ENCODE results near the gene KRTAP12-2.
A peak's percentile ranks its signal among the peaks of the same experiment; 100 is the strongest.
"Not testable (repeated sequence)": the region's sequence is repeated elsewhere in the genome, so short reads cannot be mapped to it uniquely, and the experiment has no call there.

KRTAP12-2 gene

GRCh38 chr21:44702111-44702972, 35.6 kb upstream of the KRTAP12-2 start:
- peak; percentile 21 to 60 for DNase-seq

GRCh38 chr21:44701541-44701940, 34.8 kb upstream of the KRTAP12-2 start:
- DNase-seq, result no peak

- DNase-seq, result no peak
These were observed 34.3 kb upstream of the KRTAP12-2 start for GRCh38 chr21:44701023-44701400.

GRCh38 chr21:44700101-44701022, 33.6 kb upstream of the KRTAP12-2 start:
- DNase-seq, result no peak

GRCh38 chr21:44699502-44700001, 32.8 kb upstream of the KRTAP12-2 start:
- no peak for DNase-seq

- DNase-seq, result no peak
These were observed 31.3 kb upstream of the KRTAP12-2 start for GRCh38 chr21:44697811-44698734.

- not testable (repeated sequence) for DNase-seq
These were observed 30.6 kb upstream of the KRTAP12-2 start, which contains the start of gene KRTAP10-12 for GRCh38 chr21:44697172-44697810. Gene KRTAP10-12, plus strand, starts transcription at chr21:44697172. Its CDS starts 30 bp downstream, at chr21:44697202.

GRCh38 chr21:44696572-44696971, 29.8 kb upstream of the KRTAP12-2 start:
- DNase-seq, result no peak

GRCh38 chr21:44695641-44696040, 28.9 kb upstream of the KRTAP12-2 start:
- no peak for DNase-seq

- DNase-seq, result no peak
These were observed 28.5 kb upstream of the KRTAP12-2 start for GRCh38 chr21:44695184-44695583.

- DNase-seq, result no peak
These were observed 28.0 kb upstream of the KRTAP12-2 start for GRCh38 chr21:44694776-44695175.

- no peak for DNase-seq
These were observed 26.2 kb upstream of the KRTAP12-2 start for GRCh38 chr21:44692798-44693512.

- no peak for DNase-seq
These were observed 25.0 kb upstream of the KRTAP12-2 start for GRCh38 chr21:44691686-44692085.

- not testable (repeated sequence) for DNase-seq
These were observed 23.0 kb upstream of the KRTAP12-2 start for GRCh38 chr21:44689740-44690139.

GRCh38 chr21:44687671-44688070, 20.9 kb upstream of the KRTAP12-2 start:
- peak in 1 of 2 experiments; percentile 14 for DNase-seq

- DNase-seq, result no peak
These were observed 20.3 kb upstream of the KRTAP12-2 start for GRCh38 chr21:44686843-44687561.

- peak in 1 of 2 experiments; percentile 9 for DNase-seq
These were observed 19.5 kb upstream of the KRTAP12-2 start for GRCh38 chr21:44686000-44686781.

GRCh38 chr21:44685050-44685449, 18.3 kb upstream of the KRTAP12-2 start:
- DNase-seq, result not testable (repeated sequence)

GRCh38 chr21:44684483-44684882, 17.8 kb upstream of the KRTAP12-2 start:
- no peak for DNase-seq
